Natural killer cell (primary cell): ENCODE results near the gene PLIN1. TPM values are rescaled to one million over a fixed set of nuclear protein-coding genes. Genes with fewer than 3 reads are reported as not detected.

Source experiments
- ATAC-seq, 3 donors: fragments of 150-1000 bp in 2 of 3; fragments of 200-7000 bp in 1 of 3; cut with Tn5 transposase; 1 replicate in 1 of 3; 2 replicates in 2 of 3; pipeline ENCODE4 v1.10.0; 2021; ENCODE audit warnings: mild to moderate bottlenecking in 2 of 3, moderate library complexity in 2 of 3
- DNase-seq, 2 donors: peaks; one replicate each; pipeline versions ENCODE4 v3.0.0 to v3.0.0-alpha.2; 2013 to 2021; ENCODE audit warnings: mixed read lengths in 1 of 2
- H3K27ac ChIP-seq: one replicate; pipeline ENCODE4 v1.5.1; 2013; ENCODE audit warnings: mild to moderate bottlenecking, low read length
- H3K27me3 ChIP-seq: one replicate; pipeline ENCODE4 v1.6.1; 2013; ENCODE audit warnings: low read length; ENCODE audit not compliant: control insufficient read depth, insufficient read depth
- H3K36me3 ChIP-seq: one replicate; pipeline ENCODE4 v1.6.1; 2013; ENCODE audit warnings: low read length; ENCODE audit not compliant: control insufficient read depth, insufficient read depth
- H3K4me1 ChIP-seq: one replicate; pipeline ENCODE4 v1.6.1; 2013; ENCODE audit warnings: low read length; ENCODE audit not compliant: control insufficient read depth, insufficient read depth
- H3K4me3 ChIP-seq: one replicate; pipeline ENCODE4 v1.5.1; 2013; ENCODE audit warnings: low read length
- H3K9me3 ChIP-seq: one replicate; pipeline ENCODE4 v1.6.1; 2013; ENCODE audit warnings: low read length; ENCODE audit not compliant: control insufficient read depth, insufficient read depth
- H3K27ac Mint-ChIP-seq, 2 donors: one replicate each; pipeline ENCODE4 v1.8.0; 2022; ENCODE audit warnings: mild to moderate bottlenecking in 2 of 2, mixed read lengths in 2 of 2, moderate library complexity in 1 of 2
- H3K27me3 Mint-ChIP-seq, 2 donors: one replicate each; pipeline ENCODE4 v1.8.0; 2022; ENCODE audit warnings: low read depth in 2 of 2, mixed read lengths in 2 of 2
- H3K36me3 Mint-ChIP-seq: one replicate; pipeline ENCODE4 v1.8.0; 2022; ENCODE audit warnings: mixed read lengths
- H3K4me1 Mint-ChIP-seq, 2 donors: one replicate each; pipeline ENCODE4 v1.8.0; 2022; ENCODE audit warnings: mixed read lengths in 2 of 2
- H3K4me3 Mint-ChIP-seq: one replicate; pipeline ENCODE4 v1.8.0; 2022; ENCODE audit warnings: mild to moderate bottlenecking, moderate library complexity, mixed read lengths
- H3K9me3 Mint-ChIP-seq, 2 donors: one replicate each; pipeline ENCODE4 v1.8.0; 2022; ENCODE audit warnings: mixed read lengths in 2 of 2
- CTCF ChIP-seq: fragments of 200-600 bp; IDR thresholded peaks from one replicate; pipeline ENCODE4 v1.8.0; 2022; ENCODE audit warnings: antibody characterized with exemption
- WGBS: methylation state at CpG from one replicate; pipeline ENCODE4 v1.1.7; 2013; ENCODE audit warnings: missing lambda C conversion rate; ENCODE audit not compliant: insufficient coverage; 5-methylcytosine and 5-hydroxymethylcytosine counted together
- intact Hi-C: fragments of 100-400 bp; cut with micrococcal nuclease; formaldehyde crosslinking; loops from one replicate; pipeline ENCODE4 v1.14.2; 2022
- total RNA-seq, 4 donors: library from RNA; stranded (reverse); fragments of 120-200 nt in 1 of 4; gene quantifications; one replicate each; pipeline versions ENCODE4 v1.2.3 to v1.2.4, GENCODE V29; 2013 to 2022

Gene PLIN1
- total RNA-seq, 3 donors from 2014 or later (not counting 1 experiment from before 2014, with no cell fraction given), result 0.40 to 0.75 (median 0.66) TPM

GRCh38 chr15:89681146-89681545 is 2.0 kb upstream of the PLIN1 start:
- intact Hi-C loops, result no loop called here
- 88% methylated on average over 1 of the region's 2 CpGs for WGBS
- H3K4me1 Mint-ChIP-seq, result no peaks in the 10 kb centered on the region
- H3K36me3 Mint-ChIP-seq, result peaks cover 15% of the 10 kb centered on the region
- DNase-seq (no peak), ATAC-seq (no peak)
- Histone ChIP-seq H3K4me3 (no peak overlapping the region), H3K9me3 (no peaks in the 10 kb centered on the region), H3K36me3 (peaks cover 8% of the 10 kb centered on the region), H3K27ac (no peak overlapping the region), H3K4me1 (no peaks in the 10 kb centered on the region), H3K27me3 (no peaks in the 10 kb centered on the region)
- TF ChIP-seq CTCF, result no peak
- no peaks in the 10 kb centered on the region for H3K27me3 Mint-ChIP-seq
- no peaks in the 10 kb centered on the region for H3K9me3 Mint-ChIP-seq
- no peak overlapping the region for H3K27ac Mint-ChIP-seq
- no peak overlapping the region for H3K4me3 Mint-ChIP-seq

- Histone ChIP-seq H3K36me3 (peaks cover 5% of the 10 kb centered on the region), H3K27ac (no peak overlapping the region), H3K4me1 (no peaks in the 10 kb centered on the region), H3K4me3 (no peak overlapping the region), H3K9me3 (no peaks in the 10 kb centered on the region), H3K27me3 (no peaks in the 10 kb centered on the region)
- no peaks in the 10 kb centered on the region for H3K27me3 Mint-ChIP-seq
- no peak overlapping the region for H3K27ac Mint-ChIP-seq
- H3K4me1 Mint-ChIP-seq, result no peaks in the 10 kb centered on the region
- no peak for TF ChIP-seq CTCF
- DNase-seq (no peak), ATAC-seq (no peak)
- 85% methylated on average over 5 of the region's 5 CpGs for WGBS
- intact Hi-C loops, result no loop called here
- H3K4me3 Mint-ChIP-seq, result no peak overlapping the region
- no peaks in the 10 kb centered on the region for H3K9me3 Mint-ChIP-seq
- H3K36me3 Mint-ChIP-seq, result peaks cover 11% of the 10 kb centered on the region
Measured at GRCh38 chr15:89680282-89680873, 1.2 kb upstream of the PLIN1 start.

- Mint-ChIP-seq H3K27me3 (no peaks in the 10 kb centered on the region), H3K36me3 (no peaks in the 10 kb centered on the region), H3K27ac (no peak overlapping the region), H3K4me1 (no peaks in the 10 kb centered on the region), H3K9me3 (no peaks in the 10 kb centered on the region), H3K4me3 (no peak overlapping the region)
- Histone ChIP-seq H3K4me3 (no peak overlapping the region), H3K27me3 (no peaks in the 10 kb centered on the region), H3K36me3 (no peaks in the 10 kb centered on the region), H3K27ac (no peak overlapping the region), H3K4me1 (no peaks in the 10 kb centered on the region), H3K9me3 (no peaks in the 10 kb centered on the region)
- no peak for ATAC-seq
- 72% methylated on average over 1 of the region's 1 CpG for WGBS
- intact Hi-C loops, result no loop called here
- no peak for TF ChIP-seq CTCF
- DNase-seq, result no peak
Measured at GRCh38 chr15:89677381-89677780, 1.8 kb downstream of the PLIN1 start.

GRCh38 chr15:89675606-89676005 is 3.6 kb downstream of the PLIN1 start:
- ATAC-seq (no peak), DNase-seq (no peak)
- Histone ChIP-seq H3K9me3 (no peaks in the 10 kb centered on the region), H3K4me3 (no peak overlapping the region), H3K27ac (no peak overlapping the region), H3K27me3 (no peaks in the 10 kb centered on the region), H3K4me1 (peaks cover 4% of the 10 kb centered on the region), H3K36me3 (no peaks in the 10 kb centered on the region)
- no peak for TF ChIP-seq CTCF
- Mint-ChIP-seq H3K4me3 (no peak overlapping the region), H3K9me3 (no peaks in the 10 kb centered on the region), H3K4me1 (no peaks in the 10 kb centered on the region), H3K36me3 (no peaks in the 10 kb centered on the region), H3K27me3 (no peaks in the 10 kb centered on the region), H3K27ac (no peak overlapping the region)
- WGBS, result 57% methylated on average over 2 of the region's 6 CpGs
- intact Hi-C loops, result no loop called here
